Nephron (organoid): ENCODE data around the gene SLC13A3.

Experiments used
- H3K27ac Mint-ChIP-seq, 3 experiments: 2 replicates each; pipeline ENCODE4 v1.8.0; 2020; ENCODE audit warnings: mixed read lengths in 3 of 3, mild to moderate bottlenecking in 2 of 3, moderate library complexity in 1 of 3
- H3K27me3 Mint-ChIP-seq: 2 replicates; pipeline ENCODE4 v1.8.0; 2021; ENCODE audit warnings: low read depth, mild to moderate bottlenecking, moderate library complexity, mixed read lengths
- H3K36me3 Mint-ChIP-seq: 2 replicates; pipeline ENCODE4 v1.8.0; 2020; ENCODE audit warnings: low read depth, mixed read lengths
- H3K4me1 Mint-ChIP-seq: 2 replicates; pipeline ENCODE4 v1.8.0; 2020; ENCODE audit warnings: mixed read lengths
- H3K4me3 Mint-ChIP-seq, 3 experiments: 2 replicates each; pipeline ENCODE4 v1.8.0; 2020; ENCODE audit warnings: mild to moderate bottlenecking in 3 of 3, mixed read lengths in 3 of 3, moderate library complexity in 2 of 3
- H3K9me3 Mint-ChIP-seq: 2 replicates; pipeline ENCODE4 v1.8.0; 2020; ENCODE audit warnings: mixed read lengths
- CTCF ChIP-seq, 3 experiments: fragments of 200-600 bp; sonication (generic); IDR thresholded peaks; one replicate each; pipeline ENCODE4 v1.5.0; 2021; ENCODE audit warnings: antibody characterized with exemption in 3 of 3; ENCODE audit not compliant: unreplicated experiment in 3 of 3

Gene SLC13A3

GRCh38 chr20:46689754-46690085 lies 38.5 kb upstream of the SLC13A3 start:
- no peaks in the 10 kb centered on the region for H3K9me3 Mint-ChIP-seq
- H3K27ac Mint-ChIP-seq: peak overlapping the region; percentile 68 to 96 (median 91)
- no peaks in the 10 kb centered on the region for H3K27me3 Mint-ChIP-seq
- peak overlapping the region; percentile 83 to 89 (median 87) for H3K4me3 Mint-ChIP-seq
- H3K4me1 Mint-ChIP-seq: peaks cover 9% of the 10 kb centered on the region
- peaks cover 17% of the 10 kb centered on the region for H3K36me3 Mint-ChIP-seq
- no peak for TF ChIP-seq CTCF (IDR thresholded peaks at IDR 0.05; ENCODE audit: unreplicated experiment in 3 of 3)

- Mint-ChIP-seq H3K36me3 (peaks cover 22% of the 10 kb centered on the region), H3K27me3 (no peaks in the 10 kb centered on the region), H3K4me1 (peaks cover 13% of the 10 kb centered on the region), H3K27ac (peak within 1 kb of the TSS; percentile 68 to 97 (median 96)), H3K9me3 (no peaks in the 10 kb centered on the region), H3K4me3 (peak within 1 kb of the TSS; percentile 83 to 89 (median 87))
- peak; percentile 27 to 41 (median 40) for TF ChIP-seq CTCF (IDR thresholded peaks at IDR 0.05; ENCODE audit: unreplicated experiment in 3 of 3)
Observed at GRCh38 chr20:46689082-46689753, 38.0 kb upstream of the SLC13A3 start, which contains the start of gene TP53RK. Gene TP53RK, minus strand, starts transcription at chr20:46689444. Its CDS starts 30 bp downstream, at chr20:46689414.

GRCh38 chr20:46688151-46689081 lies 37.2 kb upstream of the SLC13A3 start:
- Mint-ChIP-seq H3K4me1 (peaks cover 21% of the 10 kb centered on the region), H3K4me3 (peak overlapping the region; percentile 83 to 89 (median 87)), H3K27me3 (no peaks in the 10 kb centered on the region), H3K36me3 (peaks cover 23% of the 10 kb centered on the region), H3K9me3 (no peaks in the 10 kb centered on the region), H3K27ac (peak overlapping the region; percentile 68 to 97 (median 96))
- no peak for TF ChIP-seq CTCF (IDR thresholded peaks at IDR 0.05; ENCODE audit: unreplicated experiment in 3 of 3)

GRCh38 chr20:46683939-46684750 lies 32.9 kb upstream of the SLC13A3 start:
- H3K27ac Mint-ChIP-seq: peak overlapping the region; percentile 80 to 92 (median 88)
- peak overlapping the region; percentile 76 to 87 (median 81) for H3K4me3 Mint-ChIP-seq
- H3K27me3 Mint-ChIP-seq: no peaks in the 10 kb centered on the region
- H3K4me1 Mint-ChIP-seq: peaks cover 44% of the 10 kb centered on the region
- no peak for TF ChIP-seq CTCF (IDR thresholded peaks at IDR 0.05; ENCODE audit: unreplicated experiment in 3 of 3)
- no peaks in the 10 kb centered on the region for H3K9me3 Mint-ChIP-seq
- peaks cover 23% of the 10 kb centered on the region for H3K36me3 Mint-ChIP-seq

GRCh38 chr20:46683668-46683938 lies 32.3 kb upstream of the SLC13A3 start:
- Mint-ChIP-seq H3K4me3 (peak overlapping the region; percentile 76 to 87 (median 81)), H3K9me3 (no peaks in the 10 kb centered on the region), H3K4me1 (peaks cover 44% of the 10 kb centered on the region), H3K36me3 (peaks cover 24% of the 10 kb centered on the region), H3K27ac (peak overlapping the region; percentile 80 to 92 (median 88)), H3K27me3 (no peaks in the 10 kb centered on the region)
- no peak for TF ChIP-seq CTCF (IDR thresholded peaks at IDR 0.05; ENCODE audit: unreplicated experiment in 3 of 3)
